Measurements from ENCODE around the gene CPNE4.

DNA sequence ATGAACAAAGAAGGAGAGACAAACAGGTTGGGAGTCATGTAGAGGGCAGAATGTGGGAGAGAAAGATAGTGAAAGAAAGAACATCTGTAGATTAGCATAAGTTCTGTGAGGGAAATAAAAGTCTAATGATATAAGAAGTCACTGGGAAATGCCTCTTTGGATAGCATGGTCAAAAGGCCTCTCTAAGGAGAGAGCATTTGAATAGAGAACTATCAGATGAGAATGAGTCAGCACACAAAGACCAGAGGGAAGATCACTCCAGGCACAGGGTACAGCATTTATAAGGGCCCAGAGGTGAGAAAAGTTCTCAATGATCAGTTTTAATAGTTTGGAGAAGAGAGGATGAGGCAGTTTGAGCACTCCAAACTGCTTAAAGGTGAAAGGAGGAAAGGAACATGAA is 7.9 kb upstream of the CPNE4 start:
- TF ChIP-seq CTCF (IDR thresholded peaks at IDR 0.05 in 4 of 5, conservative IDR thresholded peaks at IDR 0.05 in 1 of 5) (no peak), POLR2A (IDR thresholded peaks at IDR 0.05) (no peak)
